K562 (cell line): ENCODE measurements around the gene LPCAT1. TPM values are rescaled to one million over a fixed set of nuclear protein-coding genes. Genes with fewer than 3 reads are reported as not detected.
A peak's percentile ranks its signal among the peaks of the same experiment; 100 is the strongest.

Source experiments
- BMI1 ChIP-seq: fragments of 150-350 bp; IDR thresholded peaks from 2 replicates; pipeline ENCODE4 v1.6.1; 2014; ENCODE audit warnings: low read length
- CTBP1 ChIP-seq: fragments of 450-650 bp; IDR thresholded peaks from 2 replicates; pipeline ENCODE4 v1.6.1; 2016; ENCODE audit warnings: borderline replicate concordance
- ELK1 ChIP-seq: sonication (generic); formaldehyde crosslinking; IDR thresholded peaks from 2 replicates; pipeline ENCODE4 v1.8.1; 2022; ENCODE audit warnings: missing genetic modification reagents
- GATAD2A ChIP-seq: fragments of 450-650 bp; IDR thresholded peaks from 2 replicates; pipeline ENCODE4 v1.6.1; 2017
- HDAC1 ChIP-seq, 2 experiments: fragments of 450-650 bp; IDR thresholded peaks; 2 replicates each; pipeline ENCODE4 v1.6.1; 2016 to 2017; ENCODE audit warnings: inconsistent platforms in 1 of 2, mild to moderate bottlenecking in 1 of 2, moderate library complexity in 1 of 2
- HOXB6 ChIP-seq: fragments of 250-450 bp; sonication (Bioruptor Pico); IDR thresholded peaks from 2 replicates; pipeline ENCODE4 v1.5.1; 2022; ENCODE audit warnings: mild to moderate bottlenecking, borderline replicate concordance
- IRF1 ChIP-seq: sonication (generic); formaldehyde crosslinking; IDR thresholded peaks from 2 replicates; pipeline ENCODE4 v1.8.0; 2022; ENCODE audit warnings: missing genetic modification reagents, mild to moderate bottlenecking, borderline replicate concordance
- NFE2L1 ChIP-seq: fragments of 450-650 bp; IDR thresholded peaks from 2 replicates; pipeline ENCODE4 v1.6.1; 2016; ENCODE audit warnings: missing genetic modification characterization, low read depth, mild to moderate bottlenecking, missing compliant biosample characterization, moderate library complexity, borderline replicate concordance
- SMARCE1 ChIP-seq: fragments of 450-650 bp; IDR thresholded peaks from 2 replicates; pipeline ENCODE4 v1.7.1; 2016; ENCODE audit warnings: mild to moderate bottlenecking
- U2AF1 ChIP-seq: fragments of 200-400 bp; formaldehyde crosslinking; optimal IDR thresholded peaks from 2 replicates; pipeline ENCODE3; 2017; ENCODE audit warnings: mild to moderate bottlenecking, low read depth, low read length, moderate library complexity
- USF2 ChIP-seq: sonication (generic); formaldehyde crosslinking; IDR thresholded peaks from 2 replicates; pipeline ENCODE4 v1.5.0; 2020; ENCODE audit warnings: missing genetic modification reagents
- ZBTB49 ChIP-seq: sonication (generic); formaldehyde crosslinking; IDR thresholded peaks from 2 replicates; pipeline ENCODE4 v1.8.0; 2022; ENCODE audit warnings: missing genetic modification reagents, mild to moderate bottlenecking, borderline replicate concordance
- ZHX1 ChIP-seq: fragments of 150-350 bp; conservative IDR thresholded peaks from 2 replicates; pipeline ENCODE4 v1.6.1; 2014; ENCODE audit warnings: low read length
- ZNF253 ChIP-seq: fragments of 250-450 bp; sonication (Bioruptor Pico); conservative IDR thresholded peaks from 2 replicates; pipeline ENCODE4 v1.6.1; 2021; ENCODE audit warnings: mild to moderate bottlenecking
- ZNF277 ChIP-seq: fragments of 250-450 bp; sonication (Bioruptor Pico); IDR thresholded peaks from 2 replicates; pipeline ENCODE4 v1.8.0; 2022; ENCODE audit warnings: inconsistent platforms, mild to moderate bottlenecking, moderate library complexity, borderline replicate concordance
- ZNF347 ChIP-seq: fragments of 450-650 bp; formaldehyde crosslinking; IDR thresholded peaks from 2 replicates; pipeline ENCODE4 v1.4.0; 2020; ENCODE audit warnings: low read depth, mild to moderate bottlenecking, moderate library complexity
- ZNF408 ChIP-seq: fragments of 250-450 bp; sonication (Bioruptor Pico); IDR thresholded peaks from 2 replicates; pipeline ENCODE4 v1.4.0; 2020; ENCODE audit warnings: low read depth, mild to moderate bottlenecking, moderate library complexity
- ZNF695 ChIP-seq: fragments of 450-650 bp; formaldehyde crosslinking; IDR thresholded peaks from 2 replicates; pipeline ENCODE4 v1.4.0; 2020; ENCODE audit warnings: mild to moderate bottlenecking, moderate library complexity
- polyA plus RNA-seq, 8 experiments: library from polyadenylated mRNA; depleted of rRNA in 4 of 8; stranded (reverse) in 5 of 8; unstranded in 3 of 8; fragments of >200 nt; fragmentation: Nextera tagmentation in 2 of 8; fragmentation: Illumina TruSeq in 1 of 8; extraction: Ambion mirVana in 2 of 8; extraction: Trizol in 1 of 8; gene quantifications; 2 replicates each; pipeline versions ENCODE4 v1.2.1 to v1.2.3, GENCODE V29; 2011 to 2014; ENCODE audit warnings: inconsistent platforms in 1 of 8, missing spikeins in 1 of 8
- total RNA-seq, 7 experiments: library from RNA; depleted of rRNA in 6 of 7; stranded (reverse); fragments of >200 nt in 6 of 7; fragmentation: Illumina TruSeq in 2 of 7; extraction: Trizol in 2 of 7; gene quantifications; 2 replicates each; pipeline versions ENCODE4 v1.2.1 to v1.2.3, GENCODE V29; 2011 to 2021; ENCODE audit warnings: low replicate concordance in 1 of 7

The LPCAT1 gene
- total and polyA plus RNA-seq, 9 of the 15 experiments (the other 6 are each of a cell fraction or from before 2014, with no cell fraction given): 0.14 to 18.4 (median 13.9) TPM

GRCh38 chr5:1503241-1504068, 20.3 kb downstream of the LPCAT1 start (continued):
- TF ChIP-seq ZBTB49: no peak
- no peak for TF ChIP-seq ZNF695
- TF ChIP-seq CTBP1: no peak
- no peak for TF ChIP-seq ZHX1
- no peak for TF ChIP-seq GATAD2A
- no peak for TF ChIP-seq SMARCE1
- no peak for TF ChIP-seq HOXB6 (CRISPR knock-in tag)
- peak; percentile 19; the same call in 1 of the 2 replicates for TF ChIP-seq USF2 (CRISPR knock-in tag)
- no peak for TF ChIP-seq NFE2L1 (tag)
- TF ChIP-seq ZNF347 (CRISPR knock-in tag): no peak
- TF ChIP-seq ZNF277: no peak
- no peak for TF ChIP-seq ZNF253 (CRISPR knock-in tag)
- TF ChIP-seq IRF1 (CRISPR knock-in tag): no peak
- no peak for TF ChIP-seq HDAC1 (IDR thresholded peaks at IDR 0.05)
- no peak for TF ChIP-seq ZNF408 (CRISPR knock-in tag)
- TF ChIP-seq BMI1: no peak
- no peak for TF ChIP-seq U2AF1
- TF ChIP-seq ELK1 (CRISPR knock-in tag): no peak
